Measurements from ENCODE around the gene TXNRD1.

DNA sequence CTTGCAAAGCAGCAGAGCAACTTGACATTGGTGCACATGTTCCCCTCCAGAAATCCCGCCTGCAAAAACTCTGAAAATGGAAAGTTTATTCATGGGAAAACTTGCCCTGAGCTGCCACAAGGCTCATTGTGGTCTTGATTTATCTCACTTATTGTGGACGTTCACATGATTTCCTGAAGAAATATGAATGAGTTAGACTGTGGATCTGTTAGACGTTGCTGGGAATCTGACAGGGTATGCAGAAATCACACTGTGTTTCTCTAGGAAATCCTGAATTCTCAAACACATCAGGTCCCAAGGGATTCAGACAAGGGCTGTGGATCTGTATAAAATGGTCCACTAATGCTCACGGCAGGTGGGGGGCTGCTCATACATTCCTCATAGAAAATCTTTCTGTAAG lies 160.2 kb downstream of the TXNRD1 start:
- TF ChIP-seq POLR2A (IDR thresholded peaks at IDR 0.05; ENCODE audit: low read length) (no peak), GATA1 (IDR thresholded peaks at IDR 0.05; ENCODE audit: low read depth, low read length) (no peak)

Data from erythroblast (primary cell).